Measurements from ENCODE around the gene KIF1A. TPM values are rescaled to one million over a fixed set of nuclear protein-coding genes. Genes with fewer than 3 reads are reported as not detected.

KIF1A gene
- total RNA-seq, 1 experiment from 2014 or later = 1.2 TPM

- in situ Hi-C loops (cut with HindIII; ENCODE audit: low pct_unique_long_range_greater_than_20kb, low sequenced_read_pairs) = no loop called here
- DNase-seq (ENCODE audit: low read depth) = no peak
Observed at GRCh38 chr2:240760576-240761246, 59.3 kb downstream of the KIF1A start.

- no peak for DNase-seq (ENCODE audit: low read depth)
- in situ Hi-C loops (cut with HindIII; ENCODE audit: low pct_unique_long_range_greater_than_20kb, low sequenced_read_pairs) = no loop called here
Observed at GRCh38 chr2:240760121-240760520, 59.9 kb downstream of the KIF1A start.

- DNase-seq (ENCODE audit: low read depth) = peak; percentile 93
- in situ Hi-C loops (cut with HindIII; ENCODE audit: low pct_unique_long_range_greater_than_20kb, low sequenced_read_pairs) = no loop called here
Observed at GRCh38 chr2:240759459-240759858, 60.6 kb downstream of the KIF1A start.

GRCh38 chr2:240757086-240757614 lies 62.9 kb downstream of the KIF1A start:
- in situ Hi-C loops (cut with HindIII; ENCODE audit: low pct_unique_long_range_greater_than_20kb, low sequenced_read_pairs) = no loop called here
- DNase-seq (ENCODE audit: low read depth) = no peak

- in situ Hi-C loops (cut with HindIII; ENCODE audit: low pct_unique_long_range_greater_than_20kb, low sequenced_read_pairs) = no loop called here
Observed at GRCh38 chr2:240752209-240752608, 67.8 kb downstream of the KIF1A start.

GRCh38 chr2:240750409-240750808 lies 69.6 kb downstream of the KIF1A start:
- in situ Hi-C loops (cut with HindIII; ENCODE audit: low pct_unique_long_range_greater_than_20kb, low sequenced_read_pairs) = no loop called here
- DNase-seq (ENCODE audit: low read depth) = no peak

More at GRCh38 chr2:240752209-240752608, 67.8 kb downstream of the KIF1A start:
- no peak for DNase-seq (ENCODE audit: low read depth)

GRCh38 chr2:240749516-240749915 lies 70.5 kb downstream of the KIF1A start:
- in situ Hi-C loops (cut with HindIII; ENCODE audit: low pct_unique_long_range_greater_than_20kb, low sequenced_read_pairs) = no loop called here
- DNase-seq (ENCODE audit: low read depth) = no peak

GRCh38 chr2:240747256-240747655 lies 72.8 kb downstream of the KIF1A start:
- in situ Hi-C loops (cut with HindIII; ENCODE audit: low pct_unique_long_range_greater_than_20kb, low sequenced_read_pairs) = no loop called here
- DNase-seq (ENCODE audit: low read depth) = no peak

GRCh38 chr2:240746671-240747070 lies 73.3 kb downstream of the KIF1A start:
- no peak for DNase-seq (ENCODE audit: low read depth)
- in situ Hi-C loops (cut with HindIII; ENCODE audit: low pct_unique_long_range_greater_than_20kb, low sequenced_read_pairs) = no loop called here

- no peak for DNase-seq (ENCODE audit: low read depth)
- in situ Hi-C loops (cut with HindIII; ENCODE audit: low pct_unique_long_range_greater_than_20kb, low sequenced_read_pairs) = no loop called here
Observed at GRCh38 chr2:240745962-240746361, 74.1 kb downstream of the KIF1A start.

- in situ Hi-C loops (cut with HindIII; ENCODE audit: low pct_unique_long_range_greater_than_20kb, low sequenced_read_pairs) = no loop called here
- no peak for DNase-seq (ENCODE audit: low read depth)
Observed at GRCh38 chr2:240745456-240745855, 74.6 kb downstream of the KIF1A start.

- in situ Hi-C loops (cut with HindIII; ENCODE audit: low pct_unique_long_range_greater_than_20kb, low sequenced_read_pairs) = no loop called here
Observed at GRCh38 chr2:240742602-240743095, 77.4 kb downstream of the KIF1A start.

GRCh38 chr2:240741091-240741490 lies 78.9 kb downstream of the KIF1A start:
- no peak for DNase-seq (ENCODE audit: low read depth)
- in situ Hi-C loops (cut with HindIII; ENCODE audit: low pct_unique_long_range_greater_than_20kb, low sequenced_read_pairs) = no loop called here

More at GRCh38 chr2:240742602-240743095, 77.4 kb downstream of the KIF1A start:
- DNase-seq (ENCODE audit: low read depth) = no peak

GRCh38 chr2:240739797-240740196 lies 80.2 kb downstream of the KIF1A start:
- in situ Hi-C loops (cut with HindIII; ENCODE audit: low pct_unique_long_range_greater_than_20kb, low sequenced_read_pairs) = no loop called here
- DNase-seq (ENCODE audit: low read depth) = no peak

GRCh38 chr2:240737958-240738357 lies 82.1 kb downstream of the KIF1A start:
- in situ Hi-C loops (cut with HindIII; ENCODE audit: low pct_unique_long_range_greater_than_20kb, low sequenced_read_pairs) = no loop called here
- no peak for DNase-seq (ENCODE audit: low read depth)

GRCh38 chr2:240737512-240737911 lies 82.5 kb downstream of the KIF1A start:
- no peak for DNase-seq (ENCODE audit: low read depth)
- in situ Hi-C loops (cut with HindIII; ENCODE audit: low pct_unique_long_range_greater_than_20kb, low sequenced_read_pairs) = no loop called here

- in situ Hi-C loops (cut with HindIII; ENCODE audit: low pct_unique_long_range_greater_than_20kb, low sequenced_read_pairs) = no loop called here
- DNase-seq (ENCODE audit: low read depth) = no peak
Observed at GRCh38 chr2:240736281-240737250, 83.5 kb downstream of the KIF1A start.

GRCh38 chr2:240735476-240735875 lies 84.5 kb downstream of the KIF1A start:
- in situ Hi-C loops (cut with HindIII; ENCODE audit: low pct_unique_long_range_greater_than_20kb, low sequenced_read_pairs) = no loop called here
- DNase-seq (ENCODE audit: low read depth) = no peak

GRCh38 chr2:240734756-240735155 lies 85.3 kb downstream of the KIF1A start:
- in situ Hi-C loops (cut with HindIII; ENCODE audit: low pct_unique_long_range_greater_than_20kb, low sequenced_read_pairs) = no loop called here
- DNase-seq (ENCODE audit: low read depth) = no peak
